ENCODE data around the gene MLXIP. TPM values are rescaled to one million over a fixed set of nuclear protein-coding genes. Genes with fewer than 3 reads are reported as not detected.

Gene MLXIP
- total and polyA plus RNA-seq, 4 donors, result 29.1 to 58.8 (median 38.8) TPM

- 80 to 89% methylated on average over 28 of the region's 28 CpGs for WGBS, 2 donors
- Histone ChIP-seq H3K9ac (ENCODE audit: insufficient read depth in 1 of 2, low read length in 2 of 2) (no peak overlapping the region), H3K4me3 (no peak overlapping the region), H3K9me3 (ENCODE audit: control insufficient read depth in 4 of 4, insufficient read depth in 3 of 4, low read length in 3 of 4) (no peaks in the 10 kb centered on the region), H3K27ac (ENCODE audit: low read depth in 1 of 2, low read length in 1 of 2) (peak overlapping the region in 1 of 2 donors; percentile 51), H3K27me3 (ENCODE audit: control insufficient read depth in 3 of 3, insufficient read depth in 3 of 3, low read length in 2 of 3) (no peaks in the 10 kb centered on the region), H3K4me1 (ENCODE audit: control insufficient read depth in 5 of 5, insufficient read depth in 5 of 5, low read length in 5 of 5) (peaks cover 0 to 5% (median 0%) of the 10 kb centered on the region in 5 donors), H3K36me3 (ENCODE audit: control insufficient read depth in 4 of 4, insufficient read depth in 4 of 4, low read length in 4 of 4) (peaks cover 0 to 2% (median 0%) of the 10 kb centered on the region in 4 donors)
- ATAC-seq (ENCODE audit: insufficient read depth, low FRiP score), result no peak
- no peak for TF ChIP-seq CTCF (IDR thresholded peaks at IDR 0.05; ENCODE audit: control extremely low read depth, extremely low read depth)
- DNase-seq, result no peak
Measured at GRCh38 chr12:122029620-122030423, 48.7 kb upstream of the MLXIP start.

- no peaks in the 10 kb centered on the region for H3K27me3 ChIP-seq (ENCODE audit: control insufficient read depth in 3 of 3, insufficient read depth in 3 of 3, low read length in 2 of 3)
- ATAC-seq (ENCODE audit: insufficient read depth, low FRiP score) (no peak), DNase-seq (no peak)
- peaks cover 0 to 4% (median under 1%) of the 10 kb centered on the region in 4 donors for H3K36me3 ChIP-seq (ENCODE audit: control insufficient read depth in 4 of 4, insufficient read depth in 4 of 4, low read length in 4 of 4)
- TF ChIP-seq CTCF (IDR thresholded peaks at IDR 0.05; ENCODE audit: control extremely low read depth, extremely low read depth), result no peak
- no peak overlapping the region for H3K4me3 ChIP-seq
- peaks cover 0 to 5% (median 0%) of the 10 kb centered on the region in 5 donors for H3K4me1 ChIP-seq (ENCODE audit: control insufficient read depth in 5 of 5, insufficient read depth in 5 of 5, low read length in 5 of 5)
- H3K27ac ChIP-seq (ENCODE audit: low read depth in 1 of 2, low read length in 1 of 2), result peak overlapping the region in 1 of 2 donors; percentile 51
- no peak overlapping the region for H3K9ac ChIP-seq (ENCODE audit: insufficient read depth in 1 of 2, low read length in 2 of 2)
- 93% methylated on average over 13 of the region's 13 CpGs for WGBS, 2 donors
- no peaks in the 10 kb centered on the region for H3K9me3 ChIP-seq (ENCODE audit: control insufficient read depth in 4 of 4, insufficient read depth in 3 of 4, low read length in 3 of 4)
Measured at GRCh38 chr12:122030424-122031035, 48.0 kb upstream of the MLXIP start.

- DNase-seq (peak; percentile 17 to 33 (median 18)), ATAC-seq (ENCODE audit: insufficient read depth, low FRiP score) (no peak)
- Histone ChIP-seq H3K27ac (ENCODE audit: low read depth in 1 of 2, low read length in 1 of 2) (no peak overlapping the region), H3K9ac (ENCODE audit: insufficient read depth in 1 of 2, low read length in 2 of 2) (no peak overlapping the region), H3K4me1 (ENCODE audit: control insufficient read depth in 5 of 5, insufficient read depth in 5 of 5, low read length in 5 of 5) (peaks cover 0 to 5% (median 0%) of the 10 kb centered on the region in 5 donors), H3K4me3 (no peak overlapping the region), H3K27me3 (ENCODE audit: control insufficient read depth in 3 of 3, insufficient read depth in 3 of 3, low read length in 2 of 3) (no peaks in the 10 kb centered on the region), H3K9me3 (ENCODE audit: control insufficient read depth in 4 of 4, insufficient read depth in 3 of 4, low read length in 3 of 4) (no peaks in the 10 kb centered on the region), H3K36me3 (ENCODE audit: control insufficient read depth in 4 of 4, insufficient read depth in 4 of 4, low read length in 4 of 4) (peaks cover 0 to 7% (median 2%) of the 10 kb centered on the region in 4 donors)
- 68 to 72% methylated on average over 21 of the region's 21 CpGs for WGBS, 2 donors
- TF ChIP-seq CTCF (IDR thresholded peaks at IDR 0.05; ENCODE audit: control extremely low read depth, extremely low read depth), result peak; percentile 40
Measured at GRCh38 chr12:122031342-122032216, 47.0 kb upstream of the MLXIP start.

All from lung (tissue), 12 donors.